PFSK-1 (cell line): ENCODE data around the gene EIF4B.

Experiments used
- FOXP2 ChIP-seq: optimal IDR thresholded peaks from 2 replicates; pipeline ENCODE3; 2011; ENCODE audit warnings: borderline replicate concordance, control low read depth, inconsistent platforms; ENCODE audit not compliant: insufficient read depth; ENCODE audit errors: extremely low read length, extremely low read depth
- POLR2AphosphoS5 ChIP-seq: IDR thresholded peaks from 2 replicates; pipeline ENCODE4 v1.6.1; 2012; ENCODE audit warnings: low read depth, mild to moderate bottlenecking, control low read depth, low read length, moderate library complexity
- SIN3A ChIP-seq: IDR thresholded peaks from 2 replicates; pipeline ENCODE4 v1.6.1; 2012; ENCODE audit warnings: mild to moderate bottlenecking, low read length, moderate library complexity, borderline replicate concordance; ENCODE audit not compliant: insufficient read depth
- TAF1 ChIP-seq: IDR thresholded peaks from 2 replicates; pipeline ENCODE4 v1.6.1; 2012; ENCODE audit warnings: low read length, control low read depth, borderline replicate concordance; ENCODE audit not compliant: insufficient read depth
- TF ChIP-seq, protein P1 (sequence below), 2 experiments: IDR thresholded peaks; 2 replicates each; pipeline versions ENCODE4 v1.6.1 to v1.8.0; 2011 to 2012; ENCODE audit warnings: low read depth in 2 of 2, low read length in 2 of 2, control low read depth in 1 of 2, inconsistent platforms in 1 of 2, mild to moderate bottlenecking in 1 of 2, moderate library complexity in 1 of 2; ENCODE audit not compliant: insufficient read depth in 1 of 2

The EIF4B gene

GRCh38 chr12:53004582-53004981 lies 1.7 kb upstream of the EIF4B start:
- TF ChIP-seq TAF1 (no peak), FOXP2 (no peak), POLR2AphosphoS5 (no peak), SIN3A (no peak)
- TF ChIP-seq, protein P1, sequence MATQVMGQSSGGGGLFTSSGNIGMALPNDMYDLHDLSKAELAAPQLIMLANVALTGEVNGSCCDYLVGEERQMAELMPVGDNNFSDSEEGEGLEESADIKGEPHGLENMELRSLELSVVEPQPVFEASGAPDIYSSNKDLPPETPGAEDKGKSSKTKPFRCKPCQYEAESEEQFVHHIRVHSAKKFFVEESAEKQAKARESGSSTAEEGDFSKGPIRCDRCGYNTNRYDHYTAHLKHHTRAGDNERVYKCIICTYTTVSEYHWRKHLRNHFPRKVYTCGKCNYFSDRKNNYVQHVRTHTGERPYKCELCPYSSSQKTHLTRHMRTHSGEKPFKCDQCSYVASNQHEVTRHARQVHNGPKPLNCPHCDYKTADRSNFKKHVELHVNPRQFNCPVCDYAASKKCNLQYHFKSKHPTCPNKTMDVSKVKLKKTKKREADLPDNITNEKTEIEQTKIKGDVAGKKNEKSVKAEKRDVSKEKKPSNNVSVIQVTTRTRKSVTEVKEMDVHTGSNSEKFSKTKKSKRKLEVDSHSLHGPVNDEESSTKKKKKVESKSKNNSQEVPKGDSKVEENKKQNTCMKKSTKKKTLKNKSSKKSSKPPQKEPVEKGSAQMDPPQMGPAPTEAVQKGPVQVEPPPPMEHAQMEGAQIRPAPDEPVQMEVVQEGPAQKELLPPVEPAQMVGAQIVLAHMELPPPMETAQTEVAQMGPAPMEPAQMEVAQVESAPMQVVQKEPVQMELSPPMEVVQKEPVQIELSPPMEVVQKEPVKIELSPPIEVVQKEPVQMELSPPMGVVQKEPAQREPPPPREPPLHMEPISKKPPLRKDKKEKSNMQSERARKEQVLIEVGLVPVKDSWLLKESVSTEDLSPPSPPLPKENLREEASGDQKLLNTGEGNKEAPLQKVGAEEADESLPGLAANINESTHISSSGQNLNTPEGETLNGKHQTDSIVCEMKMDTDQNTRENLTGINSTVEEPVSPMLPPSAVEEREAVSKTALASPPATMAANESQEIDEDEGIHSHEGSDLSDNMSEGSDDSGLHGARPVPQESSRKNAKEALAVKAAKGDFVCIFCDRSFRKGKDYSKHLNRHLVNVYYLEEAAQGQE (IDR thresholded peaks at IDR 0.05; ENCODE audit: insufficient read depth in 1 of 2, low read depth in 2 of 2, low read length in 2 of 2), result no peak

GRCh38 chr12:53005215-53005985 lies 856 bp upstream of the EIF4B start:
- TF ChIP-seq SIN3A, result no peak
- no peak for TF ChIP-seq TAF1
- no peak for TF ChIP-seq POLR2AphosphoS5
- no peak for TF ChIP-seq FOXP2
- TF ChIP-seq, protein P1 (IDR thresholded peaks at IDR 0.05; ENCODE audit: insufficient read depth in 1 of 2, low read depth in 2 of 2, low read length in 2 of 2), result no peak

GRCh38 chr12:53006810-53007309 lies 604 bp downstream of the EIF4B start:
- TF ChIP-seq FOXP2, result no peak
- TF ChIP-seq, protein P1 (IDR thresholded peaks at IDR 0.05; ENCODE audit: insufficient read depth in 1 of 2, low read depth in 2 of 2, low read length in 2 of 2), result peak in 1 of 2 experiments; percentile 38; a peak in 1 of 4 replicates
- peak; percentile 46; the same call in 1 of the 2 replicates for TF ChIP-seq SIN3A
- peak; percentile 59 for TF ChIP-seq POLR2AphosphoS5
- TF ChIP-seq TAF1, result no peak; the same call in 1 of the 2 replicates

GRCh38 chr12:53007343-53007742 lies 1.1 kb downstream of the EIF4B start:
- no peak for TF ChIP-seq POLR2AphosphoS5
- TF ChIP-seq, protein P1 (IDR thresholded peaks at IDR 0.05; ENCODE audit: insufficient read depth in 1 of 2, low read depth in 2 of 2, low read length in 2 of 2), result no peak
- no peak for TF ChIP-seq TAF1
- no peak for TF ChIP-seq FOXP2
- TF ChIP-seq SIN3A, result no peak
